ENCODE data around the gene EFCAB12. TPM values are rescaled to one million over a fixed set of nuclear protein-coding genes. Genes with fewer than 3 reads are reported as not detected.

Gene EFCAB12
- total and polyA plus RNA-seq, 2 of the 8 experiments (the other 6 are each of a cell fraction or from before 2014, with no cell fraction given), result 0.60 to 0.99 TPM

DNA sequence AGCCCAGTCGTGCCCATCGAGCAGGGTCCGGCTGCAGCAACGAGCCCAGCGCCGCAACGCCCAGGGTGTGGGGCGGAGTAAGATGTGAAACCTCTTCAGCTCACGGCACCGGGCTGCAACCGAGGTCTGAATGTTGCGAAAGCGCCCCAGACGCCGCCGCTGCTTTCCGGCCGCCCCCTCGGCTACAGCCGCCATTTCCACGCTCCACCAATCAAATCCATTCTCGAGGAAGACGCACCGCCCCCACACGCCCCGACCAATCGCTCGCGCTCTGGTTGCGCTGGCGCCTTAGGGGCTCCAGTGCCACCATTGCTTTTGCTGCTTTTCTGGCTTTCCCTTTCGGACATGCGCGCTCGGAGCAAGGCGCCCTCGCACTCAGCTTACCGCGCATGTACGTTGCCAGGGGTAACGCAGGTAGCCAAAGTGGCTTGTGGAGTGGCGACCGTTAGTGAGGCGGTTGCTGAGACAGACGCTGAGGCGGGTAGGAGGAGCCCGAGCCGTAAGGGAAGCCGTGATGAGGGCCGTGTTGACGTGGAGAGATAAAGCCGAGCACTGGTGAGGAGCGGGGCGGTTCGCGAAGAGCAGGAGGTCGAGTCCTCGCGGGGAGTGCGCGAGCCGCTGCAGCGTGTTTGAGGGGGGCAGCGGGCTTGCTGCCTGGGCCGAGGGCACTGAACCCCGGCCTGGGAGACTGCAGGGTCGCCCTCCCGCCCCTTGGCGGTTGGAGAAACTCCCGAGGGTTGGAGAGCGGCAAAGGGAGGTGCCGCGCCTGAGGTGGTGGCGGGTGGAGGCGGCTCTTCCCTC lies 11.6 kb upstream of the EFCAB12 start, which contains the start of the genes IFT122 and MBD4 (continued):
- peak; percentile 62 for TF ChIP-seq PHF8 (conservative IDR thresholded peaks at IDR 0.05; ENCODE audit: low read depth, low read length)
- TF ChIP-seq NRF1 (IDR thresholded peaks at IDR 0.05; ENCODE audit: low read depth, low read length), result peak; percentile 49
- TF ChIP-seq, protein P1, sequence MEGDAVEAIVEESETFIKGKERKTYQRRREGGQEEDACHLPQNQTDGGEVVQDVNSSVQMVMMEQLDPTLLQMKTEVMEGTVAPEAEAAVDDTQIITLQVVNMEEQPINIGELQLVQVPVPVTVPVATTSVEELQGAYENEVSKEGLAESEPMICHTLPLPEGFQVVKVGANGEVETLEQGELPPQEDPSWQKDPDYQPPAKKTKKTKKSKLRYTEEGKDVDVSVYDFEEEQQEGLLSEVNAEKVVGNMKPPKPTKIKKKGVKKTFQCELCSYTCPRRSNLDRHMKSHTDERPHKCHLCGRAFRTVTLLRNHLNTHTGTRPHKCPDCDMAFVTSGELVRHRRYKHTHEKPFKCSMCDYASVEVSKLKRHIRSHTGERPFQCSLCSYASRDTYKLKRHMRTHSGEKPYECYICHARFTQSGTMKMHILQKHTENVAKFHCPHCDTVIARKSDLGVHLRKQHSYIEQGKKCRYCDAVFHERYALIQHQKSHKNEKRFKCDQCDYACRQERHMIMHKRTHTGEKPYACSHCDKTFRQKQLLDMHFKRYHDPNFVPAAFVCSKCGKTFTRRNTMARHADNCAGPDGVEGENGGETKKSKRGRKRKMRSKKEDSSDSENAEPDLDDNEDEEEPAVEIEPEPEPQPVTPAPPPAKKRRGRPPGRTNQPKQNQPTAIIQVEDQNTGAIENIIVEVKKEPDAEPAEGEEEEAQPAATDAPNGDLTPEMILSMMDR (IDR thresholded peaks at IDR 0.05; ENCODE audit: control extremely low read depth in 1 of 3, insufficient read depth in 1 of 3, low read depth in 1 of 3, low read length in 3 of 3), result no peak
- TF ChIP-seq ASH2L (IDR thresholded peaks at IDR 0.05; ENCODE audit: low read length), result peak; percentile 80
- peak; percentile 64 to 83; a peak in 2 of 3 replicates for TF ChIP-seq POLR2A (IDR thresholded peaks at IDR 0.05; ENCODE audit: control extremely low read depth in 1 of 2, low read depth in 2 of 2, low read length in 2 of 2)
- no peak for TF ChIP-seq RNF2 (IDR thresholded peaks at IDR 0.05; ENCODE audit: borderline replicate concordance, low read depth, low read length, missing control alignments, poor library complexity, severe bottlenecking)
- TF ChIP-seq TBP (IDR thresholded peaks at IDR 0.05; ENCODE audit: low read depth, low read length), result peak; percentile 51; the same call in 1 of the 2 replicates
- no peak for TF ChIP-seq CTBP2 (IDR thresholded peaks at IDR 0.05; ENCODE audit: borderline replicate concordance, insufficient read depth, insufficient read length, low read length)
- TF ChIP-seq, protein P2, sequence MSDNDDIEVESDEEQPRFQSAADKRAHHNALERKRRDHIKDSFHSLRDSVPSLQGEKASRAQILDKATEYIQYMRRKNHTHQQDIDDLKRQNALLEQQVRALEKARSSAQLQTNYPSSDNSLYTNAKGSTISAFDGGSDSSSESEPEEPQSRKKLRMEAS (IDR thresholded peaks at IDR 0.05), result 0 out of 2 replicates have a peak, but pooled peaks have one; percentile 6
- peak; percentile 88 for TF ChIP-seq TAF1 (IDR thresholded peaks at IDR 0.05; ENCODE audit: low read depth, low read length)
- no peak for TF ChIP-seq HDAC6 (IDR thresholded peaks at IDR 0.05; ENCODE audit: low read depth, low read length)
- peak; percentile 65 for TF ChIP-seq TAF7 (optimal IDR thresholded peaks at IDR 0.05; ENCODE audit: borderline replicate concordance, low read depth, low read length)
- TF ChIP-seq SIN3A (conservative IDR thresholded peaks at IDR 0.05 in 1 of 2, IDR thresholded peaks at IDR 0.05 in 1 of 2; ENCODE audit: low read depth in 1 of 2, low read length in 2 of 2), result peak; percentile 55 to 70; a peak in 1 of 4 replicates
- TF ChIP-seq SP4 (IDR thresholded peaks at IDR 0.05; ENCODE audit: low read length), result peak; percentile 98
- 0 out of 2 replicates have a peak, but pooled peaks have one; percentile 7 for TF ChIP-seq RFX5 (IDR thresholded peaks at IDR 0.05; ENCODE audit: borderline replicate concordance, low read depth, low read length)
- TF ChIP-seq, protein P3, sequence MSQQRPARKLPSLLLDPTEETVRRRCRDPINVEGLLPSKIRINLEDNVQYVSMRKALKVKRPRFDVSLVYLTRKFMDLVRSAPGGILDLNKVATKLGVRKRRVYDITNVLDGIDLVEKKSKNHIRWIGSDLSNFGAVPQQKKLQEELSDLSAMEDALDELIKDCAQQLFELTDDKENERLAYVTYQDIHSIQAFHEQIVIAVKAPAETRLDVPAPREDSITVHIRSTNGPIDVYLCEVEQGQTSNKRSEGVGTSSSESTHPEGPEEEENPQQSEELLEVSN (IDR thresholded peaks at IDR 0.05), result peak; percentile 46; the same call in 1 of the 2 replicates
- 0 out of 2 replicates have a peak, but pooled peaks have one; percentile 15 for TF ChIP-seq SP2 (IDR thresholded peaks at IDR 0.05; ENCODE audit: low read length)
- no peak for TF ChIP-seq EP300 (IDR thresholded peaks at IDR 0.05; ENCODE audit: borderline replicate concordance in 1 of 2, low read depth in 2 of 2, low read length in 2 of 2)
- peak; percentile 87 for TF ChIP-seq POLR2AphosphoS5 (IDR thresholded peaks at IDR 0.05; ENCODE audit: low read depth, low read length)

All from H1 (cell line).